Cardiac septum (tissue), 1 donor: ENCODE data around the gene TTC39C. TPM values are rescaled to one million over a fixed set of nuclear protein-coding genes. Genes with fewer than 3 reads are reported as not detected.
"Not testable (repeated sequence)": the region's sequence is repeated elsewhere in the genome, so short reads cannot be mapped to it uniquely, and the experiment has no call there.

Experiments used
- DNase-seq: peaks from one replicate; pipeline ENCODE4 v3.0.0-alpha.2; 2020; ENCODE audit warnings: low spot score
- intact Hi-C: fragments of 100-400 bp; cut with DNase I; formaldehyde crosslinking; loops from one replicate; pipeline ENCODE4 v1.14.0; 2022
- total RNA-seq: library from RNA; stranded (reverse); fragmentation: NEBNext Ultra II Directional; extraction: Animal tissue kit (Norgen Biotek cat#: 25700); gene quantifications from one replicate; pipeline ENCODE4 v1.2.1, GENCODE V29; 2021
- donor health status: DM: no; HTN: no; CAD: no.

The TTC39C gene
- total RNA-seq, 1 donor from 2014 or later, result 9.2 TPM

DNA sequence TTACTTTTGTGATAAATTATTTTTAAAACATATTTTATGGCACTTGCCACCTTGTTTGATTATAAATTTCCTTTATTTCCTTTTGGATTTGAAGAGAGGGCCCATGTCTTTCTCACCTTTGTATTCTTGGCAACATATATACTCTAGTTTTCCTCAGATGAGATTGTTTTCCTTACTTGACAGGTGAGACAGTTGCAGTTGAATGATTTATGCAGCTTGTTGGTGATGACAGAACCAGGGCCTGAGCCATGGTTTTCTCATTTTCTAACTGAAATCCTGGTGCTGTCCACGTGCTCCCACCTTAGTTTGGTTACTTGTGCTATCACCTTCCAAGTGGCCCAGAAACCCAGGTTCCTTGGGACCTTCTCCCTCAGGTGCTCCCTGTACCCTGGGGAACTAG, 58.2 kb downstream of the TTC39C start:
- intact Hi-C loops, result no loop called here
- no peak for DNase-seq

DNA sequence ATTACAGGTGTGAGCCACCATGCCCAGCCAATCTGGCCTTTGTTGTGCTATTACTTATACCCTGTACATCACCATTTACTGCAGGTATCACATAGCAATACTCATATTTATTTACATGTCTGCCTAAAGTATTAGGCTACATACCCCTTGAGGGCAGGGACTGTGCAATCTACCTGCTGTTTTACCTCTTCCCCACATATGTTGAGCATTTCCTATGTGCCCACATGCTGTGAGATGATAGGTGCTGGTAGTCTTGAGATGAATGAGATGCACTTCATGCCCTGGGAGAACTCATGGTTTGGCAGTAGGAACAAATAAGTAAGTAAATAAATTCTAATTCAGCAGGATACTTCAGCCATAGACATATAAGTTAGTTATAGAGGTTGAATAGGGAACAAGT, 59.2 kb downstream of the TTC39C start:
- DNase-seq, result no peak
- intact Hi-C loops, result no loop called here

DNA sequence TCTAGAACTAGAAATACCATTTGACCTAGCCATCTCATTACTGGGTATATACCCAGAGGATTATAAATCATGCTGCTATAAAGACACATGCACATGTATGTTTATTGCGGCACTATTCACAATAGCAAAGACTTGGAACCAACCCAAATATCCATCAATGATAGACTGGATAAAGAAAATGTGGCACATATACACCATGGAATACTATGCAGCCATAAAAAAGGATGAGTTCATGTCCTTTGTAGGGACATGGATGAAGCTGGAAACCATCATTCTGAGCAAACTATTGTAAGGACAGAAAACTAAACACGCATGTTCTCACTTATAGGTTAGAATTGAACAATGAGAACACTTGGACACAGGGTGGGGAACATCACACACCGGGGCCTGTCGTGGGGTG, 60.2 kb downstream of the TTC39C start:
- intact Hi-C loops, result loop anchor here (5.0 kb wide), 2 partner anchors 62 to 247 kb away; partner anchors contain the start of gene TTC39C
- not testable (repeated sequence) for DNase-seq

DNA sequence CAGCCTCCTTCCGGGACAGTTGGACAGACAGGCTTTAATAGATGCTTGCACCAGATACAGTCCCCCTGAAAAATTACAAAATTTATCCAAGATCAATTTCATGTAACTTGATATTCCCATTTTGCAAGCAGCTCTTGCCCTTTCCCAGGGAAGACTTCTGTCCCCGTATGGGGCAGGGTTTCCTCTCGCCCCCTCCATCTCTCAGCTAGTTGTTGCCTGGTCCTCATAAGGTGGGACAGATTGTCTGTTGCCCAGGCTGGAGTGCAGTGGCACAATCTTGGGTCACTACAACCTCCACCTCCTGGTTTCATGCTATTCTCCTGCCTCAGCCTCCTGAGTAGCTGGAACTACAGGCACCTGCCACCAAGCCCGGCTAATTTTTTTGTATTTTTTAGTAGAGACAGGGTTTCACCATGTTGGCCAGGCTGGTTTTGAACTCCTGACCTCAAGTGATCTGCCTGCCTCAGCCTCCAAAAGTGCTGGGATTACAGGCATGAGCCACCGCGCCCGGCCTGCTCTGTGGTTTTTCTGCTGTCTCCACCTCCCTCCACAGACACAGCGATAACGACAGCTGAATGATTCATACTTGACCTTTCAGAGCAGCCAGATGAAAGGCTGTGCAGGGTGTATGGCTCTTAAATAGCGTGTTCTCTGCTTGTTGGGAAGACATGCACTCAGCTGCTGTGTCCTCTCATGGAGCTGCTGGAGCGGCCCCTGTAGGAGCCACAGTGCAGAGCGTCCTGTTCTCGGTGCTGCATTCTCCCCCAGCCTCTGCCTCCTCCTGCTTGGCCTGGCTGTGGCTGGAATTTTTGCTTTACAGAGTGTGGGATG, 61.4 kb downstream of the TTC39C start:
- DNase-seq, result peak; percentile 85
- intact Hi-C loops, result loop anchor here (5.0 kb wide), 2 partner anchors 64 to 249 kb away; partner anchors contain the start of gene TTC39C

DNA sequence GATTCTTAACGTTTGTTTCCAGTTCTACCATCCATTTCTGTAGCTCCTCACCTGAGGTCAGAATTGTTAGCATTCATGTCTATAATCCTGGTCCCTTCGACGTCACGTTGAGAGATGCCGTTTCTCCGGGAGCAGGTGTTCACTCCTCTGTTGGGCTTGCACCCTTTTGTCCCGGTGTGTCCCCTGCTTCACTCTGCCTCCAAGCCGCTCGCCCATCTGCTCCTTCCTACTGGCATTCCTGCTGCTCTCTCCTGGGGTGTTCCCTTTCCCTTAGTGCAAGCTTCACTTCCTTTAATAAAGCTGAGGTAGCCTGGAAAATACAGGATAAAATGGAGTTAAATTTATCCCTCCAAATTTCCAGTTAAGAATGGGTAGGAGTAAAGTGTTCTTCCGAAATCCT, 62.4 kb downstream of the TTC39C start:
- DNase-seq, result no peak
- intact Hi-C loops, result loop anchor here (5.0 kb wide), 2 partner anchors 65 to 250 kb away; partner anchors contain the start of gene TTC39C

DNA sequence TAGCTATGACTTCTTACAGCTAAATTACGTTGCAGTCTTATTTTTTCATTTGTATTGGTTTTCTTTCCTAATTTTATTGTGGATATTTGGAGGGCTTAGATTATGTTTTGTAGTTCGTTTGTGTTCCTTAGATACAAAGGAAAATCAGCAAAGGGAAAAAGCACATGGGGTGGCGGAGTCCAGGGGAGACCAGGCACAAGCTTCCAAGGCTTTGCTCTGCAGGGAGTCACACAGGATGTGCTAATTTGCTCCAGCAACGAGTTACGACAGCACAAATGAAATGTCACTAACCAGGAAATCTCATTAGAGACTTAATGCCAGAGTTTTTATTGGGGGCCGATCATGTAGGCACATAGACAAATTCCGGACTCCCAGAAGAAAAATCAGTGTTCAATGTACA, 63.8 kb downstream of the TTC39C start:
- DNase-seq, result no peak
- intact Hi-C loops, result loop anchor here (5.0 kb wide), 2 partner anchors 66 to 251 kb away; partner anchors contain the start of gene TTC39C

DNA sequence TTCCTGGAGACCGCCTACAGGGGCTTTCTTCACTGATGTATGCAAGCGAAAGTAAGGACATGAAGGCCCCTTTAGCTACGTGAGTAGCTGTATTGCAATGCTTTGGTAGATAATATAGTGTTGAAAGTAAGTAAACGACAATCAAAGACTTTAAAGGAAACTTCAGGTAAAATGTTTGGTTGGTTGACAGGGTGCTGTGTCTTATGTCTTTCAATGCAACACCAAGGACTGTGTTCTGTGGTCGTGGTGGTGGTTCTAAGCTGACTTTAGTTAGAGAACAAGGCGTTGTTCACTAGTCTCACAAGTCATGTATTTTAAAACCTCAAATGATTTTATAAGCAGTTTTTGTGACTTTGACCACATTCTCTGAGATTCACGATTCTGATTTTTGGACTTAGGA, 66.3 kb downstream of the TTC39C start:
- DNase-seq, result no peak
- intact Hi-C loops, result loop anchor here (10.0 kb wide), 1 partner anchor 166 kb away; no protein-coding TSS in a partner anchor

DNA sequence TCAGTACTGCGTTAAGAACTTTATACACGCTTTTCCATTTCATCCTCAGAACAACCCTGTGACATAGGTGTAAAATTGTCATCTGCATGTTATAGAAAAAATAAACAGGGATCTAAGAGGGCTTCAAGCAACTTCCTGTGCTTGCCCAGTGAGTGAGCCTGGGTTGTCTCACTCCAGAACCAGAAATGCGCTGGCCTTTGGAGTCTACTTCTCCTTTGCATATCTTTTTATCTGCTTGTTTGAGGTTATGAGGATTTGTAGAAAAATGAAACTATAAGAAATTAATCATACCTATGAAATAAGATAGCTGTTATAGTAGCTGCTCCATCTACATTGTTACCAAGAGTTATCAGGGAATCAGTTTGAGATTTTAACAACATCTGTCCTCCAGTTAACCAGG, 69.0 kb downstream of the TTC39C start:
- no peak for DNase-seq
- intact Hi-C loops, result loop anchor here (10.0 kb wide), 1 partner anchor 169 kb away; no protein-coding TSS in a partner anchor

DNA sequence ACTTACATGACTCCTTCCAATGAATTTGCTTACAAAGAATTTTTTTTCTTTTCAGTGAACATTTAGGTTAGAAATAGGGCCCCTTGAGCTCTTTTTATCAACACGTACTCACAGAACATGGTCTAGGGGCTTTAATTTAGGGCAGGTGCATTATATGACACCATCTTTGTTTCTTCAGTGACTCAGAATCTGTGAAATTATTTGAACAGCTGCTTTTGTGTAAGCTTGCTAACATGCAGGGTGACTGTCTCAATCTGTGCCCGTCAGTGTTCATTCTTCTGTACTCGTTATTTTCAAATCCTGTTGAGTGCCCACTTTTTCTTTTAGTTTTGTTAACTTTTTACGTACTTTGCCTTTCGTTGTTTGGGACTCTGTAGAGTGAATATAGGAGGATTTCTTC, 71.5 kb downstream of the TTC39C start:
- DNase-seq, result no peak
- intact Hi-C loops, result loop anchor here (10.0 kb wide), 1 partner anchor 171 kb away; no protein-coding TSS in a partner anchor

DNA sequence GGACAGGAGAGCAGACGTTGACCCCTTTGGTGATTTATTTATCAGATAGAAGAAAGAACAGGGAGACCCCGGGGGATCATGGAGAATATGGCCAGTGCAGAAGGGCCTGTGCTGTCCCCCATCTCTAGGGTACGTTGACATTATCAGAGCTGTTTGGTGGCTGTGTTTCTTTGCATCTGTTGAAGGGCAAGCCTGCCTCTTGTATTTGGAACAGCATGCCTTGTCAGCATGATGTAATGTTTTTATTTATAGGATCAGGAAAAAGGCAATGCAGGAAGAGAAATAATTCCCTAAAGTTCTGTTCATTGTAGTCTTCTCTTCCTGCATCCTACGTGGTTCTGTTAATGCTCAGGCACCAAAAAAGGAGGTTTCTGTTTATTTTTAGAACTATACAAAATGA, 74.5 kb downstream of the TTC39C start:
- no peak for DNase-seq

DNA sequence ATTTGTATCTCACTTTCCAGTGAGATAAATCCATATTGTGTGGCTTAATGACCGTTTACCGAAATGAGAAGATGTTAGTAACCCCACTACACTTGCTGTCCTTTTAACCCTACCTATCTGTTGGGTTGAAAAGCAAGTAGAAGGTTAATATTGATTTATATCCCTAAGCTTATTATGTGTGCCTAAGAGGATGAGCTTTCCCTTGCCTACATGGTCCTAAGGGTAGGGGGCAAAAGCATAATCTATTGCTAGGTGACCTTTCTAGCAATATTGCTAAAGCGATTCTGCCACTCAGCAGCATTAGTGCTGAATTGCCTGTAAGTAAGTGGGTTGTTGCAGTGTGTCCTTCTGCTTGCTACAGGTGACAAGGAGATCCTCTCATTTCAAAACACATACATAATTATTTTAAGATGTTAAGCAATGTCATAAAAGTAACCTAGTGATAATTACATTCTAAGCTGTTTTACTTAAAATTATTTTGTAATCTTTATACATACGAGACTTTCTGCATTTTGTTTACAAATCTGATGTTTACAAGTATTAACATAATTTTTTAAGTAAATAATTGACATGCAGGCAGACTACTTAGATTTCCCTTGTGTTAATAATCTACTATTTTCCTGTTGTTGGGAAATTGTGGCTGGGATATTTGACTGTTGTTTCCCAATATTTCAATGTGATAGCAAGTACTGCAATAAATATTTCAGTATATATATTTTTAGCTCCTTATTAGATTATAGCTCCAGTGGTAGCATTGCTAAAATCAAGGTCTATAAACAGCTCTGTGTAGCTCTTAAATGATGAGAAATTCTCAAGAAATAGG, 75.2 kb downstream of the TTC39C start:
- intact Hi-C loops, result loop anchor here (10.0 kb wide), 1 partner anchor 175 kb away; no protein-coding TSS in a partner anchor
- DNase-seq, result no peak

More for the DNA sequence above, 74.5 kb downstream of the TTC39C start:
- intact Hi-C loops, result loop anchor here (10.0 kb wide), 1 partner anchor 174 kb away; no protein-coding TSS in a partner anchor

DNA sequence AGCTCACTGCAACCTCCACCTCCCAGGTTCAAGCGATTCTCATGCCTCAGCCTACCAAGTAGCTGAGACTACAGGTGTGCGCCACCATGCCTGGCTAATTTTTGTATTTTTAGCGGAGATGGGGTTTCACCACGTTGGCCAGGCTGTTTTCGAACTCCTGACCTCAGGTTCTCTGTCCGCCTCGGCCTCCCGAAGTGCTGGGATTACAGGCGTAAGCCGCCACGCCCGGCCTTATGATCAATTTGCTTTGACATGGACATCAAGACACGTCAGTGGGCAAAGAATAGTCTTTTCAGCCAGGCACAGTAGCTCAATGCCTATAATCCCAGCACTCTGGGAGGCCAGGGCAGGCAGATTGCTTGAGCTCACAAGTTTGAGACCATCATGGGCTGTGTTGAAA, 76.3 kb downstream of the TTC39C start:
- no peak for DNase-seq
- intact Hi-C loops, result no loop called here

DNA sequence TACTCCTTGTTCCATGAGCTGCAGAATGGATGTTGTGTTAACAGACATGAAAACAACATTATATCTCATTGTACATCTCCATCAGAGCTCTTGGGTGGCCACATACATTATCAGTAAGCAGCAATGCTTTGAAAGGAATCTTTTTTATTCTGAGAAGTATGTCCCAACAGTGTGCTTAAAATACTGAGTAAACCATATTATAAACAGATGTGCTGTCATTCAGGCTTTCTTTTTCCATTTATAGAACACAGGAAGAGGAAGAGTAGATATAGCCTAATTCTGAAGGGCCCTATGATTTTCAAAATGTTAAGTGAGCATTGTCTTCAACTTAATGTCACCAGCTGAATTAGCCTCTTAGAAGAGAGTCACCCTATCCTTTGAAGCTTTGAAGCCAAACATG, 80.0 kb downstream of the TTC39C start:
- intact Hi-C loops, result no loop called here
- DNase-seq, result no peak

DNA sequence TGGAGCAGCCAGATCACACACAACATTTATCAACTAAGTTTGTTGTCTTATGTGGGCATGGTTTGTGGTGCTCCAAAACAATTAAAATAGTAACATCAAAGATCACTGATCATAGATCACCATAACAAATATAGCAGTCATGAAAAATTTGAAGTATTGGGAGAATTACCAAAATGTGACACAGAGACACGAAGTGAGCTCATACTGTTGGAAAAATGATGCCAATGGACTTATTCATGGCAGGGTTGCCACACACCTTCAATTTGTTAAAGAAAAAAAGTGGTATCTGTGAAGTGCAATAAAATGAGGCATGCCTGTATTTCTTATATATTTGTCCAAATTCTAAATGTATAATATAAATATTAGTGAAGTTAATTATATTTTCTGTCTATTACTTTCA, 81.4 kb downstream of the TTC39C start:
- DNase-seq, result no peak
- intact Hi-C loops, result no loop called here

DNA sequence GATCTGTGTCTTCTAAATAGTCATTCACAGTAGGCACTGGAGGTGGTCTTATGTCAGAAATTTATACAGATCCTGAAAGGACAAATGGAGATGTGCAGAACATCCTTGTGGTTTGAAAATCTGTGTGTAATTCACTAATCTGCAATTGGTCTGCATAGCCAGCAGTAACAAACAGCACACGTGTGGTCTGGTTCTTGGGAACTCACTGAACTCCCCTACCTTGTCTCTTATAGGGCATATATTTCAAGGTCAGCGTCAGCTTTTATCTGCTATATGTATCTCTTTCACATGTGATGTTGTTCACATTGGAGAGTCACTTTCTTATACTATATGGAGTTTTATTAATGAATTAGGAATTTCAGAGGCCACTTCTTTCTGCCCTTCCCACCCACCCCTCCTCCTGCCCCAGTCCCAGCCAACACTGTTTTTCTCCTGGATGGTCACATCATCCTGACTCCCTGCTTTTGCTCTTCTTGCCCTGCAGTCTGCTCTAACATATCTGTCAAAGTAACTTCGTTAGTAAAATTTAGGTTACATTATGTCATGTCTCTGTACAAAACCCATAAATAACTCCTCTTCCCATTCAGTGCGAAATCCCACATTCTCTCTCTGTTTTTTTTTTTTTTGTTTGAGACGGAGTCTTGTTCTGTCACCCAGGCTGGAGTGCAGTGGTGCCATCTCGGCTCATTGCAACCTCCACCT, 88.9 kb downstream of the TTC39C start:
- DNase-seq, result no peak
- intact Hi-C loops, result no loop called here

DNA sequence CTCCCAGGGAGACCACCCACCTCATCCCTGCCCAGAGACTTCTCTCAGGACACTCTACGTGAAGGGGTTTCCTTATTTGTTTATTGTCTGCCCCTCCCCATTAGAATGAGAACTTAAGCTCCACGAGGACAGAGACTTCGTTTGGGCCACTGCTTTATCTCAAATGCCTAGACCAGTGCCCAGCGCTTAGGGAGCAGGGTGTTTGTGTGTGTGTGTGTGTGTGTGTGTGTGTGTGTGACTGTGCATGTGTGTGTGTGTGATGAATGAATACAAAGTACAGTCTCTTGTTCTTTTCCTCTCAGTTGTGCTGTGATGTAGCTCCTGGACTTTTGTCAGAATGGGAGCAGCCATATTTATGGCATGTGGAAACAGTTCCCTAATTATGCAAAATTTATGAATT, 89.9 kb downstream of the TTC39C start:
- DNase-seq, result no peak
- intact Hi-C loops, result no loop called here

DNA sequence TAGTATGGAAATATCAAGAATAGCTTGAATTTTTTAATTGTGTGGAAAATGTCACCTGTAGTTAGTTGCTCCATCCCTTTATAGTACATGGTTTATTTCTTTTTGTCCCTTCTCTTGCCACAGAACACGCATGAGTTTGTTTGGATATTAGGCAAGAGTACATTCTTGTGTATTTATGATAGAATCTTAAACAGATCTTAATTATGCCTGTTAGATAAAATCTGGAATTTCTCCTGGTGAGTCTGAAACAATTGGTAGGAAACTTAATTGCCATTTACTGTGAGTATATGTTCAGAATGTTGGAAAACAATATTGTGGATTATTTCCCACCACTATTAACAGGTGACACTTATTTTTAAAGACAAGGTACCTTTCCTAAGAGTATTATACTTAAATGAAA, 94.1 kb downstream of the TTC39C start:
- intact Hi-C loops, result no loop called here
- DNase-seq, result no peak

DNA sequence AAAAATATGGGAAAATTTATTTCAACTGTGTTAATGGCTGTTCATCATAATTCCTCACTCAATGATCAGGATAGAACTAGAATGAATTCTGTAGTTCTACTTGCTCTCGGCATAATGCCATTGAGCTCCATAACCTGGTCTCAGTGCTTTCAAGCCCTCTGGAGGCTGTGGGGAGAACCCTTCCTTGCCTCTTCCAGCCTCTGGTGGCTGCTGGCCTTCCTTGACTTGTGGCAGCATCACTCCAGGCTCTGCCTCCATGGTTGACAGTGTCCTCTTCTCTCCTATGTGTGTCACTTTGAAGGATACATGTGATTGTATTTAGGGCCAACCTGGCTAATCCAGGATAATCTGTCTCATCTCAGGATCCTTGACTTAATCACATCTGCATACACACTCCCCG, 97.4 kb downstream of the TTC39C start:
- DNase-seq, result no peak
- intact Hi-C loops, result loop anchor here (10.0 kb wide), 2 partner anchors 187 to 487 kb away; no protein-coding TSS in a partner anchor

DNA sequence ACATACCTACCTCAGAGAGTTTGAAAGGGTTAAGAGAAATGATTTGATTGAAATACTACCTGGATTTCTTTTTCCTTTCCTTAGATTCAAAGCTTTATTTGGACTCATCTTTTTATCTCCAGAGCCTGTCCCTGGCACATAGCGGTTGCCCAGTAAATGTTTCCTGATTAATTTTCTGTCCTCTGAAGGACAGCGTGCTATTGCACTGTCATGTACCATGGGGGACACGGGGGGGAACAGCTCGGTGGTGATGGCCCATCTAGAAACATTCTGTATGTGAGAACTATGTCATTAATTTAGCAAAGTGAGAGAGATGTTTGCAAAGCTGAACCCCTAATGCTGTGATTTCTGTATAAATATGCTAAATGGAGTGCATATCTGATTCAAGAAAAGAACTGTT, 97.9 kb downstream of the TTC39C start:
- DNase-seq, result no peak
- intact Hi-C loops, result loop anchor here (10.0 kb wide), 2 partner anchors 188 to 488 kb away; no protein-coding TSS in a partner anchor
